ENCODE results near the gene SGMS2.

Gene SGMS2

DNA sequence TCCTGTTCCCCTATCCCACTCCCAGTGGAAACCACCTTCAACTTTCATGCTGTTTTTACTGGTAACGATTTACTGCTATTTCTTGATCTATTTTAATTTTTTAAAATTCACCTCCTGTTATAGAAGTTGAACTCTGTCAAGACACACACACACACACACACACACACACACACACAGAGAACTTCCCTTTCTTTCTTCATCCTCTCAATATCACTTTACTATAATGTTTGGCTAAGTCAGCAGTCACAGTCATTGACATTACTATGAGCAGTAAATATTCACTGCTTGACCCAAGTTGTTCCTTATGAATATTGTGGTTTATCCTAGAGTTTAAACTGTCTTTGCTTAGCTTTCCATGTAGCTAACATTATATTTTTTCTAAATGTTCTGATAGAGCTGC, 24.0 kb upstream of the SGMS2 start:
- no CpG with 5 or more reads among the region's 1 CpG for WGBS (ENCODE audit: extremely low coverage, insufficient coverage, insufficient read length)
- no peak overlapping the region for H4K8ac ChIP-seq (ENCODE audit: low read depth, low read length)
- H2BK12ac ChIP-seq (ENCODE audit: low read length), result no peak overlapping the region
- H3K14ac ChIP-seq (ENCODE audit: low read length), result no peak overlapping the region
- no peak for DNase-seq
- H3K4ac ChIP-seq (ENCODE audit: low read depth, low read length), result no peak overlapping the region
- H3K4me1 ChIP-seq (ENCODE audit: control insufficient read depth in 1 of 2, insufficient read depth in 2 of 2, low read length in 2 of 2), result no peaks in the 10 kb centered on the region
- H2BK5ac ChIP-seq (ENCODE audit: low read depth, low read length, poor library complexity), result no peak overlapping the region
- no peak overlapping the region for H3K23ac ChIP-seq (ENCODE audit: low read length)
- H3K9ac ChIP-seq (ENCODE audit: low read length), result no peak overlapping the region
- no peak overlapping the region for H4K12ac ChIP-seq (ENCODE audit: low read depth, low read length)
- H3K27ac ChIP-seq (ENCODE audit: low read depth, low read length), result no peak overlapping the region
- no peak overlapping the region for H3K4me3 ChIP-seq (ENCODE audit: low read depth, low read length)
- H2AFZ ChIP-seq (ENCODE audit: insufficient read depth, low read length, poor library complexity), result no peak overlapping the region
- no peak overlapping the region for H3K18ac ChIP-seq (ENCODE audit: low read length)
- no peaks in the 10 kb centered on the region for H3K36me3 ChIP-seq (ENCODE audit: control insufficient read depth in 1 of 2, insufficient read depth in 2 of 2, low read length in 2 of 2)
- no peak overlapping the region for H2BK120ac ChIP-seq (ENCODE audit: insufficient read depth, low read length, poor library complexity)
- no peak overlapping the region for H3K4me2 ChIP-seq (ENCODE audit: low read length)
- no peak overlapping the region for H4K91ac ChIP-seq (ENCODE audit: low read depth, low read length)
- H3K79me1 ChIP-seq (ENCODE audit: low read length), result no peaks in the 10 kb centered on the region
- H3K79me2 ChIP-seq (ENCODE audit: control insufficient read depth, insufficient read depth, low read length, poor library complexity), result no peaks in the 10 kb centered on the region
- H2AK5ac ChIP-seq (ENCODE audit: low read length), result no peak overlapping the region
- no peaks in the 10 kb centered on the region for H3K9me3 ChIP-seq (ENCODE audit: insufficient read depth, low read depth, low read length)
- H3K27me3 ChIP-seq (ENCODE audit: insufficient read depth, low read length), result no peaks in the 10 kb centered on the region

DNA sequence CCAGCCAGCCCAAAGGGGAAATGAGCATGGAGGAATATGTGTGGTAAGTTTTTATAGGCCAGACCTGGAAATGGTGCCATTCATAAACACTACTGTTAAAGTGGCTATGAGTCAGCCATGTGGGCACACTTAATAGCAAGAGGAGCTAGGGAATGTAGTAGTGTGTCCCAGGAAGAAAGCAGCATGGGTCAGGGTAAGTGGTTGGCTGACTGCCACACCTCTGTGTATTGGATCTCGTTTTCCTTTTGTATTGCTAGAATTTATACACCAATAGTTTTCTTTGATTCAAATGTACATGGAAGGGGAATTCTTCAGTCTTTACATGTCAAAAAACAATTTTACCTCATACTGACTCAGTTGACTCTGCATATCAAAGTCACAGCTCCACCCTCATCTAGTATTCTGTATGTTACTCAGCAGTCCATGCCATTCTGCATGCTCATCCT, 22.9 kb upstream of the SGMS2 start:
- no peak overlapping the region for H2BK12ac ChIP-seq (ENCODE audit: low read length)

DNA sequence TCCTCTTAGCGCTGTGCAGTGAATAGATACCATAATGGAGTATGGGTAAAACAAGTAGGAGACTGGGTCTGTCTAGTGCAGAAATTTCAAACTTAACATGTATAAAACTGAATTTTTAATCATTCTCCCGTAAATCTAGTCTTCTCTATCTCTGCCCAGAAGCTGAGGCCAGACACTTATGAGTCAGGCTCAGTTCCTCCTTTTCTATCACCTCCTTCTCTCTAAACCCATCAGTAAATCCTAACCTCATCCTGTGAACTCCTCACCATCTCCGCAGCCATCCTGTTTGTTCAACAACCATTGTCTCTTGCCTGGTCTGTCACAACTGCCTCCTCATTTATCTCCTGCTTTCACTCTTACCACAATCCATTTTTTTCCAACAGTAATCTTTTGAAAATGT, 19.8 kb upstream of the SGMS2 start:
- H3K4me1 ChIP-seq (ENCODE audit: control insufficient read depth in 1 of 2, insufficient read depth in 2 of 2, low read length in 2 of 2), result no peaks in the 10 kb centered on the region
- H3K4me3 ChIP-seq (ENCODE audit: low read depth, low read length), result no peak overlapping the region
- no CpG with 5 or more reads among the region's 3 CpGs for WGBS (ENCODE audit: extremely low coverage, insufficient coverage, insufficient read length)

More for the DNA sequence above, 22.9 kb upstream of the SGMS2 start:
- Histone ChIP-seq H3K79me2 (ENCODE audit: control insufficient read depth, insufficient read depth, low read length, poor library complexity) (no peaks in the 10 kb centered on the region), H3K4me3 (ENCODE audit: low read depth, low read length) (no peak overlapping the region), H3K4ac (ENCODE audit: low read depth, low read length) (no peak overlapping the region), H3K9ac (ENCODE audit: low read length) (no peak overlapping the region), H3K4me2 (ENCODE audit: low read length) (no peak overlapping the region), H4K8ac (ENCODE audit: low read depth, low read length) (no peak overlapping the region), H3K79me1 (ENCODE audit: low read length) (no peaks in the 10 kb centered on the region), H3K27ac (ENCODE audit: low read depth, low read length) (no peak overlapping the region), H3K14ac (ENCODE audit: low read length) (no peak overlapping the region), H2BK120ac (ENCODE audit: insufficient read depth, low read length, poor library complexity) (no peak overlapping the region), H3K23ac (ENCODE audit: low read length) (no peak overlapping the region), H3K9me3 (ENCODE audit: insufficient read depth, low read depth, low read length) (no peaks in the 10 kb centered on the region), H2BK5ac (ENCODE audit: low read depth, low read length, poor library complexity) (no peak overlapping the region), H3K27me3 (ENCODE audit: insufficient read depth, low read length) (no peaks in the 10 kb centered on the region), H2AFZ (ENCODE audit: insufficient read depth, low read length, poor library complexity) (no peak overlapping the region), H3K36me3 (ENCODE audit: control insufficient read depth in 1 of 2, insufficient read depth in 2 of 2, low read length in 2 of 2) (no peaks in the 10 kb centered on the region), H4K91ac (ENCODE audit: low read depth, low read length) (no peak overlapping the region), H2AK5ac (ENCODE audit: low read length) (no peak overlapping the region), H3K18ac (ENCODE audit: low read length) (no peak overlapping the region), H3K4me1 (ENCODE audit: control insufficient read depth in 1 of 2, insufficient read depth in 2 of 2, low read length in 2 of 2) (no peaks in the 10 kb centered on the region), H4K12ac (ENCODE audit: low read depth, low read length) (no peak overlapping the region)
- WGBS (ENCODE audit: extremely low coverage, insufficient coverage, insufficient read length), result no CpG with 5 or more reads among the region's 1 CpG
- DNase-seq, result peak in 1 of 2 donors; percentile 36

DNA sequence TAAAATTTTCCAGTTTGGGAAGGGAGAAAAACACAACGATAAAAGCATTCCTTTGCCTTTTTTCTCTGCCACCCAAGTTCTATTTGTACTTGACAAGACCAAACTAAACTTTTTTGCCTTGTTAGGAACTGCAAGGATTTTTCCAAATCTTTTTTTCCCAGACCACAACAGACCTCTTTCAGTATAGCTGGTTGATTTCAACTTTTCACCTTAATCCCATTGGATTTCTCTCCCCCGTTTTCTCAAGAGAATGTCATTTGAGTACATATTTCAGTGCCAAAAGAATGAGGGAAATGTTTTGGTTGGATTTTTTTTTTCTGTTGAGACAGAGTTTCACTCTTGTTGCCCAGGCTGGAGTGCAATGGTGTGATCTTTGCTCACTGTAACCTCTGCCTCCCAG, 18.5 kb upstream of the SGMS2 start:
- Histone ChIP-seq H2AFZ (ENCODE audit: insufficient read depth, low read length, poor library complexity) (no peak overlapping the region), H3K4me2 (ENCODE audit: low read length) (no peak overlapping the region), H4K12ac (ENCODE audit: low read depth, low read length) (no peak overlapping the region), H3K14ac (ENCODE audit: low read length) (no peak overlapping the region), H2BK5ac (ENCODE audit: low read depth, low read length, poor library complexity) (no peak overlapping the region), H2BK12ac (ENCODE audit: low read length) (no peak overlapping the region), H3K27me3 (ENCODE audit: insufficient read depth, low read length) (no peaks in the 10 kb centered on the region), H4K91ac (ENCODE audit: low read depth, low read length) (no peak overlapping the region), H2AK5ac (ENCODE audit: low read length) (no peak overlapping the region), H4K8ac (ENCODE audit: low read depth, low read length) (no peak overlapping the region), H3K4me3 (ENCODE audit: low read depth, low read length) (no peak overlapping the region), H3K9me3 (ENCODE audit: insufficient read depth, low read depth, low read length) (no peaks in the 10 kb centered on the region), H3K4me1 (ENCODE audit: control insufficient read depth in 1 of 2, insufficient read depth in 2 of 2, low read length in 2 of 2) (no peaks in the 10 kb centered on the region), H3K18ac (ENCODE audit: low read length) (no peak overlapping the region), H2BK120ac (ENCODE audit: insufficient read depth, low read length, poor library complexity) (no peak overlapping the region), H3K36me3 (ENCODE audit: control insufficient read depth in 1 of 2, insufficient read depth in 2 of 2, low read length in 2 of 2) (no peaks in the 10 kb centered on the region), H3K79me1 (ENCODE audit: low read length) (no peaks in the 10 kb centered on the region), H3K9ac (ENCODE audit: low read length) (no peak overlapping the region), H3K23ac (ENCODE audit: low read length) (no peak overlapping the region), H3K79me2 (ENCODE audit: control insufficient read depth, insufficient read depth, low read length, poor library complexity) (no peaks in the 10 kb centered on the region), H3K4ac (ENCODE audit: low read depth, low read length) (no peak overlapping the region), H3K27ac (ENCODE audit: low read depth, low read length) (no peak overlapping the region)
- DNase-seq, result no peak
- no CpG with 5 or more reads among the region's 2 CpGs for WGBS (ENCODE audit: extremely low coverage, insufficient coverage, insufficient read length)

More for the DNA sequence above, 19.8 kb upstream of the SGMS2 start:
- H3K18ac ChIP-seq (ENCODE audit: low read length), result no peak overlapping the region
- no peak overlapping the region for H4K12ac ChIP-seq (ENCODE audit: low read depth, low read length)
- no peak overlapping the region for H3K4me2 ChIP-seq (ENCODE audit: low read length)
- no peak overlapping the region for H2AFZ ChIP-seq (ENCODE audit: insufficient read depth, low read length, poor library complexity)
- no peak overlapping the region for H2AK5ac ChIP-seq (ENCODE audit: low read length)
- no peak overlapping the region for H2BK12ac ChIP-seq (ENCODE audit: low read length)
- no peaks in the 10 kb centered on the region for H3K36me3 ChIP-seq (ENCODE audit: control insufficient read depth in 1 of 2, insufficient read depth in 2 of 2, low read length in 2 of 2)
- H3K14ac ChIP-seq (ENCODE audit: low read length), result no peak overlapping the region
- H3K23ac ChIP-seq (ENCODE audit: low read length), result no peak overlapping the region
- H3K4ac ChIP-seq (ENCODE audit: low read depth, low read length), result no peak overlapping the region
- no peaks in the 10 kb centered on the region for H3K79me1 ChIP-seq (ENCODE audit: low read length)
- H4K91ac ChIP-seq (ENCODE audit: low read depth, low read length), result no peak overlapping the region
- no peak overlapping the region for H3K9ac ChIP-seq (ENCODE audit: low read length)
- no peak overlapping the region for H2BK5ac ChIP-seq (ENCODE audit: low read depth, low read length, poor library complexity)
- H4K8ac ChIP-seq (ENCODE audit: low read depth, low read length), result no peak overlapping the region
- DNase-seq, result no peak
- no peaks in the 10 kb centered on the region for H3K79me2 ChIP-seq (ENCODE audit: control insufficient read depth, insufficient read depth, low read length, poor library complexity)
- H3K27ac ChIP-seq (ENCODE audit: low read depth, low read length), result no peak overlapping the region
- no peaks in the 10 kb centered on the region for H3K9me3 ChIP-seq (ENCODE audit: insufficient read depth, low read depth, low read length)
- H2BK120ac ChIP-seq (ENCODE audit: insufficient read depth, low read length, poor library complexity), result no peak overlapping the region
- no peaks in the 10 kb centered on the region for H3K27me3 ChIP-seq (ENCODE audit: insufficient read depth, low read length)
